GM19372 (cell line): ENCODE data around the gene UBTD1.

Source experiments
- ATAC-seq: cut with Tn5 transposase; IDR thresholded peaks from one replicate; pipeline ENCODE4 v1.9.1; 2021; ENCODE audit warnings: mild to moderate bottlenecking, low read depth, moderate library complexity; ENCODE audit not compliant: unreplicated experiment

The UBTD1 gene

GRCh38 chr10:97601268-97602215 is 102.8 kb downstream of the UBTD1 start:
- ATAC-seq, result no peak

GRCh38 chr10:97607095-97607636 is 108.4 kb downstream of the UBTD1 start:
- no peak for ATAC-seq

GRCh38 chr10:97608991-97609561 is 110.4 kb downstream of the UBTD1 start:
- ATAC-seq, result no peak

- no peak for ATAC-seq
Observed at GRCh38 chr10:97611473-97611872, 112.7 kb downstream of the UBTD1 start.

GRCh38 chr10:97612386-97612785 is 113.7 kb downstream of the UBTD1 start:
- ATAC-seq, result no peak

GRCh38 chr10:97618285-97618684 is 119.6 kb downstream of the UBTD1 start:
- no peak for ATAC-seq

- no peak for ATAC-seq
Observed at GRCh38 chr10:97618733-97619132, 120.0 kb downstream of the UBTD1 start.
